GM23248 (cell line): ENCODE measurements around the gene SNAP25.

ENCODE experiments used
- EZH2 ChIP-seq: fragments of 200-600 bp; sonication (generic); IDR thresholded peaks from 2 replicates; pipeline ENCODE4 v1.6.1; 2018; ENCODE audit warnings: antibody characterized with exemption, mild to moderate bottlenecking; ENCODE audit not compliant: insufficient read depth, poor library complexity, severe bottlenecking
- EZH2phosphoT487 ChIP-seq: fragments of 200-600 bp; sonication (generic); IDR thresholded peaks from 2 replicates; pipeline ENCODE4 v1.6.1; 2018; ENCODE audit warnings: antibody characterized with exemption, moderate library complexity, mild to moderate bottlenecking, low read depth; ENCODE audit not compliant: insufficient read depth

- no peak for TF ChIP-seq EZH2phosphoT487
- no peak for TF ChIP-seq EZH2
These were observed 9.5 kb upstream of the SNAP25 start for GRCh38 chr20:10209091-10209490.
